Epithelial cell of esophagus (primary cell): ENCODE measurements around the gene ROPN1B.
A peak's percentile ranks its signal among the peaks of the same experiment; 100 is the strongest.

Experiments used
- DNase-seq: peaks from one replicate; pipeline ENCODE4 v3.0.0; 2010; ENCODE audit warnings: low read depth
- H3K4me3 ChIP-seq: 2 replicates; pipeline ENCODE4 v1.5.1; 2011; ENCODE audit warnings: mild to moderate bottlenecking, low read length, control low read depth
- CTCF ChIP-seq: IDR thresholded peaks from 2 replicates; pipeline ENCODE4 v1.5.1; 2011; ENCODE audit warnings: low read depth, mild to moderate bottlenecking, low read length, control low read depth, inconsistent platforms; ENCODE audit not compliant: insufficient read depth; ENCODE audit errors: missing control alignments

The ROPN1B gene

GRCh38 chr3:126008219-126008618, 39.2 kb downstream of the ROPN1B start:
- H3K4me3 ChIP-seq, result no peak overlapping the region
- DNase-seq, result no peak
- no peak for TF ChIP-seq CTCF

- no peak overlapping the region for H3K4me3 ChIP-seq
- TF ChIP-seq CTCF, result no peak
- DNase-seq, result no peak
Observed at GRCh38 chr3:126009181-126009580, 40.2 kb downstream of the ROPN1B start.

- H3K4me3 ChIP-seq, result no peak overlapping the region
- no peak for TF ChIP-seq CTCF
- DNase-seq, result no peak
Observed at GRCh38 chr3:126013751-126014156, 44.8 kb downstream of the ROPN1B start.

DNA sequence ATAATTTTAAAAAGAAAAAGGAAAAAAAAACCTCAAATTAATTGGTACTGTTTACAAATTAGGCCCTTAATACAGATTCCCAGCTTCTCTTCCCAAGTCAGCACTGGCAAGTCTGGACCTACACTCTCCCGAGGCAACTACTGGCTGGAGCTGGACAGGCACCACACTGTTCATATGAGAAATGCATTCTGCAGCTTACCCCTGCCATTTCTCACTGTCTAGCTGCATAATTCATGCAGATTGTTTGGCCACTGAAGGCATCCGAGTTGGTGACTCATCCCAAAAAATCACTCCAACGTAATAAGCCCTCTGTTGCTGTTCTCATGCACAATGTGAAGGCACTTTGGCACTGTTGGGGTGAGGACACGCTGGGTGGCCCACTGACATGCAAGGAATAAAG, 45.3 kb downstream of the ROPN1B start:
- DNase-seq, result peak; percentile 22
- no peak overlapping the region for H3K4me3 ChIP-seq
- no peak for TF ChIP-seq CTCF

- H3K4me3 ChIP-seq, result no peak overlapping the region
- DNase-seq, result no peak
- TF ChIP-seq CTCF, result no peak
Observed at GRCh38 chr3:126015075-126015474, 46.1 kb downstream of the ROPN1B start.

GRCh38 chr3:126016616-126017015, 47.6 kb downstream of the ROPN1B start:
- no peak for DNase-seq
- no peak for TF ChIP-seq CTCF
- H3K4me3 ChIP-seq, result no peak overlapping the region

- DNase-seq, result no peak
- no peak overlapping the region for H3K4me3 ChIP-seq
- TF ChIP-seq CTCF, result no peak
Observed at GRCh38 chr3:126017362-126017761, 48.4 kb downstream of the ROPN1B start.
